ENCODE measurements around the gene SGIP1. TPM values are rescaled to one million over a fixed set of nuclear protein-coding genes. Genes with fewer than 3 reads are reported as not detected.

Gene SGIP1
- total RNA-seq = 1 to 10 TPM; 1.2 to 3.1 TPM

- H3K9me3 ChIP-seq = no peaks in the 10 kb centered on the region
- no peaks in the 10 kb centered on the region for H3K36me3 ChIP-seq
- peak within 1 kb of the TSS; percentile 1 for H3K27ac ChIP-seq
- peak; percentile 37 for DNase-seq
- H3K4me3 ChIP-seq = peak within 1 kb of the TSS; percentile 34
- TF ChIP-seq CTCF (IDR thresholded peaks at IDR 0.05) = no peak
- no peaks in the 10 kb centered on the region for H3K4me1 ChIP-seq
- no peaks in the 10 kb centered on the region for H3K27me3 ChIP-seq
- peak within 1 kb of the TSS; percentile 35 to 47 for H3K9ac ChIP-seq (ENCODE audit: low read depth in 2 of 2, low read length in 2 of 2)
- intact Hi-C loops (cut with DNase I) = no loop called here
Measured at GRCh38 chr1:66533804-66534740, at the start of gene SGIP1. Gene SGIP1, plus strand, starts transcription at chr1:66534153. Its CDS starts 206 bp downstream, at chr1:66534359.

GRCh38 chr1:66489151-66489550, 44.8 kb upstream of the SGIP1 start:
- no peak for TF ChIP-seq CTCF (IDR thresholded peaks at IDR 0.05)
- no peak overlapping the region for H3K27ac ChIP-seq
- H3K9me3 ChIP-seq = no peaks in the 10 kb centered on the region
- no peaks in the 10 kb centered on the region for H3K4me1 ChIP-seq
- no peak overlapping the region for H3K4me3 ChIP-seq
- intact Hi-C loops (cut with DNase I) = no loop called here
- no peaks in the 10 kb centered on the region for H3K36me3 ChIP-seq
- no peak overlapping the region for H3K9ac ChIP-seq (ENCODE audit: low read depth in 2 of 2, low read length in 2 of 2)
- no peak for DNase-seq
- no peaks in the 10 kb centered on the region for H3K27me3 ChIP-seq

- no peak for DNase-seq
Measured at GRCh38 chr1:66489972-66490601, 43.9 kb upstream of the SGIP1 start.

GRCh38 chr1:66490816-66491215, 43.1 kb upstream of the SGIP1 start:
- Histone ChIP-seq H3K4me3 (no peak overlapping the region), H3K36me3 (no peaks in the 10 kb centered on the region), H3K27ac (no peak overlapping the region), H3K27me3 (no peaks in the 10 kb centered on the region), H3K4me1 (no peaks in the 10 kb centered on the region), H3K9me3 (no peaks in the 10 kb centered on the region), H3K9ac (ENCODE audit: low read depth in 2 of 2, low read length in 2 of 2) (no peak overlapping the region)
- DNase-seq = no peak
- intact Hi-C loops (cut with DNase I) = no loop called here
- no peak for TF ChIP-seq CTCF (IDR thresholded peaks at IDR 0.05)

More at GRCh38 chr1:66489972-66490601, 43.9 kb upstream of the SGIP1 start:
- no peaks in the 10 kb centered on the region for H3K27me3 ChIP-seq
- H3K9ac ChIP-seq (ENCODE audit: low read depth in 2 of 2, low read length in 2 of 2) = no peak overlapping the region
- H3K27ac ChIP-seq = no peak overlapping the region
- no peaks in the 10 kb centered on the region for H3K9me3 ChIP-seq
- intact Hi-C loops (cut with DNase I) = no loop called here
- no peak for TF ChIP-seq CTCF (IDR thresholded peaks at IDR 0.05)
- no peaks in the 10 kb centered on the region for H3K4me1 ChIP-seq
- H3K36me3 ChIP-seq = no peaks in the 10 kb centered on the region
- no peak overlapping the region for H3K4me3 ChIP-seq

GRCh38 chr1:66492424-66492823, 41.5 kb upstream of the SGIP1 start:
- H3K27me3 ChIP-seq = no peaks in the 10 kb centered on the region
- intact Hi-C loops (cut with DNase I) = no loop called here

More at GRCh38 chr1:66492424-66492823, 41.5 kb upstream of the SGIP1 start:
- TF ChIP-seq CTCF (IDR thresholded peaks at IDR 0.05) = no peak
- no peak overlapping the region for H3K4me3 ChIP-seq
- H3K9me3 ChIP-seq = no peaks in the 10 kb centered on the region
- H3K9ac ChIP-seq (ENCODE audit: low read depth in 2 of 2, low read length in 2 of 2) = no peak overlapping the region
- DNase-seq = no peak
- no peaks in the 10 kb centered on the region for H3K4me1 ChIP-seq
- H3K36me3 ChIP-seq = no peaks in the 10 kb centered on the region
- H3K27ac ChIP-seq = no peak overlapping the region

Measured in colonic mucosa (tissue), 4 donors.